GM10248 (cell line): Measurements from ENCODE around the gene KCNA5.

Source experiments
- CTCF ChIA-PET: fragments of 300-600 bp; sonication (Branson Sonifier 250); formaldehyde crosslinking; extraction: SDS; loops from one replicate; lab custom pipeline; 2021; ENCODE audit warnings: antibody characterized with exemption; lab: Yijun Ruan, JAX
- POLR2A ChIA-PET: fragments of 350-650 bp; sonication (Branson Sonifier 250); formaldehyde crosslinking; extraction: SDS; loops from one replicate; lab custom pipeline; 2020; ENCODE audit warnings: antibody characterized with exemption; lab: Yijun Ruan, JAX
- DNase-seq: peaks from one replicate; pipeline ENCODE4 v3.0.0; 2012; ENCODE audit errors: extremely low spot score
- TF ChIP-seq, protein P1 (sequence below): IDR thresholded peaks from 2 replicates; pipeline ENCODE4 v1.5.1; 2012; ENCODE audit warnings: mild to moderate bottlenecking, low read depth; ENCODE audit errors: extremely low read depth, missing control alignments, control extremely low read depth

KCNA5 gene

DNA sequence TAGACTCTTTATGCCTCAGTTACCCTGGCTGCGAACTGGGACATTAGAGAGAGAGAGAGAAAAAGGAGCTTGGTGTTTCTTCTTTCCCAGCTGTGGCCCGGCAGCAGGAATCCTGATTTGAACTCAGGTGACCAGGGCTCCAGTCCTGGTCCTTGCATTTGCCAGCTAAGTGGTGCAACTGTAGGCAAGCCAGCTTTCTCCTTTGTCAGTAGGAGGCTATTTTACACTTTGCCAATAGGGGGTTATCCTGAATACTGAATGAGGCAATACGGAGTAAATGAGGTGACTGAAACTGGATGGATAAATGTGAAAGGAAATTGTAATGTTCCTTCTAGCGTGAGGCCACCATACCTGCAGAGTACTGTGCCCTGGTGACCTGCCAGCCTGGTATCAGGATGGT, 27.8 kb downstream of the KCNA5 start:
- CTCF ChIA-PET, result interaction anchor here (1.2 to 9.4 kb wide), 8 partner anchors 8 to 223 kb away, joined by 3 to 70 read pairs (median 4); no protein-coding TSS in a partner anchor
- POLR2A ChIA-PET, result no interaction called here
- TF ChIP-seq, protein P1, sequence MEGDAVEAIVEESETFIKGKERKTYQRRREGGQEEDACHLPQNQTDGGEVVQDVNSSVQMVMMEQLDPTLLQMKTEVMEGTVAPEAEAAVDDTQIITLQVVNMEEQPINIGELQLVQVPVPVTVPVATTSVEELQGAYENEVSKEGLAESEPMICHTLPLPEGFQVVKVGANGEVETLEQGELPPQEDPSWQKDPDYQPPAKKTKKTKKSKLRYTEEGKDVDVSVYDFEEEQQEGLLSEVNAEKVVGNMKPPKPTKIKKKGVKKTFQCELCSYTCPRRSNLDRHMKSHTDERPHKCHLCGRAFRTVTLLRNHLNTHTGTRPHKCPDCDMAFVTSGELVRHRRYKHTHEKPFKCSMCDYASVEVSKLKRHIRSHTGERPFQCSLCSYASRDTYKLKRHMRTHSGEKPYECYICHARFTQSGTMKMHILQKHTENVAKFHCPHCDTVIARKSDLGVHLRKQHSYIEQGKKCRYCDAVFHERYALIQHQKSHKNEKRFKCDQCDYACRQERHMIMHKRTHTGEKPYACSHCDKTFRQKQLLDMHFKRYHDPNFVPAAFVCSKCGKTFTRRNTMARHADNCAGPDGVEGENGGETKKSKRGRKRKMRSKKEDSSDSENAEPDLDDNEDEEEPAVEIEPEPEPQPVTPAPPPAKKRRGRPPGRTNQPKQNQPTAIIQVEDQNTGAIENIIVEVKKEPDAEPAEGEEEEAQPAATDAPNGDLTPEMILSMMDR, result no peak
- no peak for DNase-seq

DNA sequence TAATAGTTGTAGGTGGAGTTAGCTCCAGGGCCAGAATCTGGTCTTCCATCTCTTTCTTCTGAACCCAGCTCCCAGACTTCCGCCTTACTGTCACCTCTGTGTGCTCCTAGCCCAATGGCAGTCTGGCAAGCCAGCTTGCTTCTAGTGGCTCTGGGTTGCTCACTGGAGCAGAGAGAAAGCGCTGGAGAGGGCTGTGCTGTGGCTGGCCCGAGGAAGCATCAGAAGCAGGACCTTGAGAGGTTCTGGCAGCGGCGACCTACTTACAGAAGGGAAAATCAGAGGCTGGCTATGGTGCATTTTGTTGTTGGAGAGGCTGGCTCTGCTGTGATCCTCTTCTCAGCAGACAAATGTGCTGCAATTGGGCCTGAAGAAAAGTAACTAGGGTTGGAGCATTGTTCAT, 28.6 kb downstream of the KCNA5 start:
- CTCF ChIA-PET, result interaction anchor here (1.2 to 9.4 kb wide), 7 partner anchors 9 to 214 kb away, joined by 3 to 70 read pairs (median 4); no protein-coding TSS in a partner anchor
- DNase-seq, result no peak
- POLR2A ChIA-PET, result no interaction called here
- TF ChIP-seq, protein P1, result no peak

GRCh38 chr12:5073054-5073453, 29.4 kb downstream of the KCNA5 start:
- DNase-seq, result no peak
- POLR2A ChIA-PET, result no interaction called here
- CTCF ChIA-PET, result interaction anchor here (0.9 to 9.4 kb wide), 5 partner anchors 9 to 52 kb away, joined by 3 to 70 read pairs (median 10); no protein-coding TSS in a partner anchor
- TF ChIP-seq, protein P1, result no peak

- ChIA-PET CTCF (interaction anchor here (0.9 to 3.6 kb wide), 7 partner anchors 8 to 60 kb away, joined by 3 to 12 read pairs (median 8); no protein-coding TSS in a partner anchor), POLR2A (no interaction called here)
- DNase-seq, result no peak
- TF ChIP-seq, protein P1, result no peak
Observed at GRCh38 chr12:5073853-5074252, 30.2 kb downstream of the KCNA5 start.

DNA sequence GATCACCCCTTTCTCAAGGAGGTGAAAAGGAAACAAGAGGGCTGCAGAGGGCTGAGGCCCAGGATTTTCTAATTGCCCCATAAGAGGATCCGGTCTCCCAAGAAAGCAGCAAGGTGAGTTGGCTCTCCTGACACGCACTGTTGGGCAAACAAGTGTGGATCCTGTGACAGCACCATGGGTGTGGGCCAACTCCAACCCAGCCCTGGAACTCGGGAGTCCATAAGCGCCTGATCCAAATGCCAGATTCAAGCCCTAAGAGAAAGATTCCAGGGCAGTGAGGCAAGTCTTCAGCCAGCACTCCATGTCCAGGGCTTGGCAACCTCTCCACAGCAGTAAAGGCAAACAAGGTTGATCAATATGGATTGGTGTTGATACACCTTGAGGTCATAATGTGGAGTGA, 33.1 kb downstream of the KCNA5 start:
- TF ChIP-seq, protein P1, result no peak
- POLR2A ChIA-PET, result no interaction called here
- DNase-seq, result no peak
- CTCF ChIA-PET, result no interaction called here

DNA sequence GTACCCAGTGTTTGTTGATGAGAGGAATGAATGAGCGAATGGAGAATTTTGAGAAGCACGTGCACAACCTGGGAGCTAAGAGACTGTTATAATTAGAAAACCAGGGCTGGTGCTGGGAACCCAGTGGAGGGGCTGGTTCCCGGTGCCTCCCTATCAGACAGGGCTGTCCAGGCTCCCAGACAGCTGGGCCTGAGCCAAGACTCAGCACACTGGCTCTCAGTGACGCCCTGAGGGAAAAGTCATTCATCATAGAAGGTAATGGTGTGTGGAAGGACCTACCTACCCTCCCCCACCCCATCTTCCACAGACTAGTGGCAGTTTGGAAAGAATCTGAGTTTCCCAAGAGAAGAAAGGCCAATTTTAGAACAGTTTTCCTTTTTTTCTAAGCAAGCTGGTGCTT, 34.7 kb downstream of the KCNA5 start:
- TF ChIP-seq, protein P1, result no peak
- ChIA-PET CTCF (interaction anchor here (1.5 to 3.1 kb wide), 3 partner anchors 48 to 222 kb away, joined by 3 to 18 read pairs (median 5); no protein-coding TSS in a partner anchor), POLR2A (no interaction called here)
- DNase-seq, result no peak

DNA sequence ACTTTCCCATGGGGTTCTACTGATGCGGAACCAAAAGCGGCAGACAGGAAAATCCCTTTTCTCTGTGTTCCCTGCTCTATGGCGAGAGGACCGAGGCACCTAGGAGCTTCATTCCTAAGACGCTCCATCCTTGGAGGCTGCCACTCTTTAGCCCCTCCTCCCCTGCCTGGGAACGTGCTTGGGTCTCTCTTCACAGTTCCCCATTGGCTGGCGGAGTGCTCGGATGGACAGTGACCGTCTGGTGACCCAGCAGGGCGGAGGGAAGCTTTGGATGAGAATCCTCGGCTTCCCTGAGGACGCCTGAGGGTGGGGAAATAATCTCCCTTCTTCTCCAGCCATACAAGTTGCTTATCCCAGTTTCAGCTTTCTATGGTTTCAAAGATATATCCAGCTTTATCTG, 37.3 kb downstream of the KCNA5 start:
- TF ChIP-seq, protein P1, result no peak
- no peak for DNase-seq
- CTCF ChIA-PET, result interaction anchor here (0.8 to 11.3 kb wide), 5 partner anchors 13 to 225 kb away, joined by 3 to 258 read pairs (median 18); no protein-coding TSS in a partner anchor
- POLR2A ChIA-PET, result no interaction called here
